Cardiac muscle cell (in vitro differentiated cells and primary cell): ENCODE results near the gene CCDC13. TPM values are rescaled to one million over a fixed set of nuclear protein-coding genes. Genes with fewer than 3 reads are reported as not detected.

Experiments
- DNase-seq, 2 donors: peaks; one replicate each; pipeline versions ENCODE4 v3.0.0 to v3.0.0-alpha.2; 2010 to 2017; ENCODE audit warnings: low read depth in 1 of 2, low spot score in 1 of 2
- H3K27ac ChIP-seq: fragments of 200-600 bp; sonication (generic); 2 replicates; pipeline ENCODE4 v1.5.1; 2016
- H3K27me3 ChIP-seq: fragments of 200-600 bp; sonication (generic); 2 replicates; pipeline ENCODE4 v1.6.0; 2016; ENCODE audit warnings: control low read depth
- H3K36me3 ChIP-seq: fragments of 200-600 bp; sonication (generic); 2 replicates; pipeline ENCODE4 v1.5.1; 2016; ENCODE audit warnings: control low read depth
- H3K4me1 ChIP-seq: fragments of 200-600 bp; sonication (generic); 2 replicates; pipeline ENCODE4 v1.8.1; 2017; ENCODE audit warnings: low read depth, mild to moderate bottlenecking, mixed run types
- H3K4me3 ChIP-seq: fragments of 200-600 bp; sonication (generic); 2 replicates; pipeline ENCODE4 v1.5.1; 2016; ENCODE audit warnings: mild to moderate bottlenecking
- H3K9me3 ChIP-seq: fragments of 200-600 bp; sonication (generic); 2 replicates; pipeline ENCODE4 v1.5.1; 2017; ENCODE audit warnings: low read depth, mild to moderate bottlenecking, control low read depth
- CTCF ChIP-seq: IDR thresholded peaks from 2 replicates; pipeline ENCODE4 v1.5.1; 2012; ENCODE audit warnings: low read depth, mild to moderate bottlenecking, low read length
- polyA plus RNA-seq: library from polyadenylated mRNA; unstranded; fragments of >200 nt; fragmentation: Nextera tagmentation; extraction: Ambion mirVana; gene quantifications from 2 replicates; pipeline ENCODE4 v1.2.1, GENCODE V29; 2016
- total RNA-seq: library from RNA; depleted of rRNA; stranded (reverse); fragments of >200 nt; gene quantifications from 2 replicates; pipeline ENCODE4 v1.2.3, GENCODE V29; 2016

Gene CCDC13
- total and polyA plus RNA-seq, 2 experiments from 2014 or later, result 2.8 to 3.3 TPM

DNA sequence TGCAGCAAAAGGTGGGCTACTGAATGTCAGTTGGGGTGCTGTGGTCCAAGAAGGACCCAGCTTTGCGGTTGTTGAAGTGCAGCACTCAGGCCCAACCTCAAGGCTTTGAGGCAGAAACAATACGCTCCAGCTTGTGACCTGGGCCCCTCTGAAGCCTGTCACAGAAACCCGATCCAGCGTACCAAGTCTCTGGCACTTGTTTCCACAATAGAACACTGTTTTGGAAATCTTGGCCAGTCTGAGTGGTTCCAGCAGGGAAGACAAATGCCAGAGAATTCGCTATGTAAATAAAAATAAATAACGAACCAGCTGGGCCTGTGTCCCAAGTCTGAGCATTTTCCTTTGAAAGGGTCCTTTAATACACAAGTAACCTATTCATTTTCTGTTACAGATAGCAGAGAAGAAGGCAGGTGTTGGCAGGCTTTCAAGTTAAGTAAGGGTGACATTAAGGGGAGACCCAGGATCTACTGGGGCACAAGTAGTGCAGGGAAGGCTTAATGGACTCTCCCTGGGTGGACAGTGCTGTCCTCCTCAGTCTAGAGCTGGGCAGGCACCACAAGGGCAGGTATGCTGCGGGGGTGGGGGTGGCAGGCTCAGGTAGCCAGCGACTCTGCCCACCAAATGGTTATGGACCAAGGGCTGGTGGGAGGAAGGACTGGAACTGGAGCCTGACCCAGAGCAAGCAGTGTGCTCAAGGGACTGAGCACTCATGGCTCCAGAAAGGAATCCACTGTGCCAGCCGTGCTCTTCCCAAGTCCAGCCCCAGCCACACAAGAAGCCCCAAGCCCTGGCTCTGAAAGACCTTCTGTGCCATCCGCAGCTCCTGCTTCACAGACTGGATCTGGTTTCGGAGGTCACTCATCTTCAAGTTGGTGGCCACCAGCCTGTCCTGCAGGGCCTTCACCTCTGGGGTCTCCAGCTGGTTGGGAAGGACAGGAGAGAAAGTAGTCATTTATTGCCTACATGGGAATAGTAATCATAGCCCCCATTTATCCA is 26.3 kb downstream of the CCDC13 start:
- Histone ChIP-seq H3K9me3 (no peaks in the 10 kb centered on the region), H3K27me3 (no peaks in the 10 kb centered on the region), H3K27ac (peak overlapping the region; percentile 68), H3K4me3 (no peak overlapping the region), H3K36me3 (no peaks in the 10 kb centered on the region), H3K4me1 (peaks cover 10% of the 10 kb centered on the region)
- TF ChIP-seq CTCF, result no peak
- peak in 1 of 2 donors; percentile 41 for DNase-seq

- peaks cover 10% of the 10 kb centered on the region for H3K4me1 ChIP-seq
- DNase-seq, result no peak
- H3K9me3 ChIP-seq, result no peaks in the 10 kb centered on the region
- H3K4me3 ChIP-seq, result no peak overlapping the region
- H3K36me3 ChIP-seq, result no peaks in the 10 kb centered on the region
- peak overlapping the region; percentile 68 for H3K27ac ChIP-seq
- H3K27me3 ChIP-seq, result no peaks in the 10 kb centered on the region
- no peak for TF ChIP-seq CTCF
These were observed 27.1 kb downstream of the CCDC13 start for GRCh38 chr3:42745776-42746454.

- Histone ChIP-seq H3K4me1 (peaks cover 10% of the 10 kb centered on the region), H3K4me3 (no peak overlapping the region), H3K9me3 (no peaks in the 10 kb centered on the region), H3K36me3 (no peaks in the 10 kb centered on the region), H3K27me3 (no peaks in the 10 kb centered on the region), H3K27ac (no peak overlapping the region)
- TF ChIP-seq CTCF, result no peak
- no peak for DNase-seq
These were observed 27.7 kb downstream of the CCDC13 start for GRCh38 chr3:42745291-42745745.

DNA sequence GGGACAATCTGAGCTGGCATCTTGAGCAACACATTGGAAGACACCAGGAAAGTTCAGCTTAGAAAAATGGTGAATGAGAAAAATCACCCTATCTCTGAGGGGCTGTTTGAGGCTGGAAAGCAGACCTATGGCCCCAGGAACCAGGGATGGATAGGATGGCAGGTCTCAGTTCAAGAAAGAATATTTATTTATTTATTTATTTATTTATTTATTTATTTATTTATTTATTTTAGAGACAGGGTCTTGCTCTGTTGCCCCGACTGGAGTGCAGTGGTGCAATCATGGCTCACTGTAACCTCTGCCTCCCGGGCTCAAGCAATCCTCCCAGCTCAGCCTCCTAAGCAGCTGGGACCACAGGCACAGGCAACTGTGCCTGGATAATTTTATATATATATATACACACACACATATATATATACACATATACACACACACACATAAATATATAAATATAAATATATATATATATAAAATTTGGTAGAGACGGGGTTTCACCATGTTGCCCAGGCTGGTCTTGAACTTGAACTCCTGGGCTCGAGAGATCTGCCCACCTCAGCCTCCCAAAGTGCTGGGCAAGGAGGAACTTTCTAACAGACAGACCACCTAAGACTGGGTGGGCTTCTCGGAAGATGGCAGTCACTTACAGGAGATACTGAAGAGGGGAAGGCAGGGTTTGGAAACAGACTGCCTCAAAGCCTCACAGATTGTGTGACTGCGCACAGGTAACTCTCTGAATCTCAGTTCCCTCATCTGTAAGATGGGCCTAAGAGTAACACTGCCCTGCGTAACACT is 29.7 kb downstream of the CCDC13 start:
- Histone ChIP-seq H3K27me3 (no peaks in the 10 kb centered on the region), H3K27ac (no peak overlapping the region), H3K36me3 (no peaks in the 10 kb centered on the region), H3K4me1 (peaks cover 20% of the 10 kb centered on the region), H3K4me3 (no peak overlapping the region), H3K9me3 (no peaks in the 10 kb centered on the region)
- DNase-seq, result no peak
- TF ChIP-seq CTCF, result no peak

- Histone ChIP-seq H3K4me3 (no peak overlapping the region), H3K36me3 (no peaks in the 10 kb centered on the region), H3K9me3 (no peaks in the 10 kb centered on the region), H3K27me3 (no peaks in the 10 kb centered on the region), H3K4me1 (peaks cover 20% of the 10 kb centered on the region), H3K27ac (no peak overlapping the region)
- no peak for TF ChIP-seq CTCF
- DNase-seq, result no peak
These were observed 30.4 kb downstream of the CCDC13 start for GRCh38 chr3:42742688-42743087.
